ENCODE data around the gene ULK2. TPM values are rescaled to one million over a fixed set of nuclear protein-coding genes. Genes with fewer than 3 reads are reported as not detected.

ULK2 gene
- polyA plus RNA-seq, 1 donor from 2014 or later = 55.1 TPM

DNA sequence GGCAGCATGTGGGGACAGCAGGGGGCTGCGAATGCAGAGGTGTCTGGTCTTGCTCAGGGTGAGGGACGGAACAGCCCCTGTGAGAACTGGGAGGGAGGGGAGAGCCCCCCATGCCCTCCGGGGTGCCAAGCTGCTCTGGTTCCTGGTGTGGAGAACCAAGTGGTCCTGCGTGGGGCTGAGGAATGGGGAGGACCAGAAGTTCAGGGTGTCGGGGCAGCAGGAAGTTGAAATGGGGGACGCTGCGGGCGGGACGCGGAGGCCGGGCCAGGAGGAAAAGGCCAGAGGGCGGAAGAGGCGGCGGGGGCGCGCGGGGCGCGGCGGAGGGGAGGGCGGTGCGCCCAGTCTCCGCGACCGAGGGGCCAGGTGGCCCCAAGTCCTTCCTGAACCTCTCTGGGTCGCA, 123.2 kb downstream of the ULK2 start:
- Histone ChIP-seq H3K9ac (ENCODE audit: low read length) (peak overlapping the region; percentile 16), H3K9me3 (ENCODE audit: low read length) (no peaks in the 10 kb centered on the region), H3K27ac (ENCODE audit: low read length) (no peak overlapping the region), H3K4me3 (ENCODE audit: low read length) (peak overlapping the region; percentile 55), H3K79me2 (replicated peaks; ENCODE audit: insufficient read depth, low read length) (no peaks in the 10 kb centered on the region), H3F3A (ENCODE audit: insufficient read depth, low read length, poor library complexity, severe bottlenecking) (no peaks in the 10 kb centered on the region), H3K27me3 (ENCODE audit: insufficient read depth, low read depth, low read length) (no peaks in the 10 kb centered on the region), H3K9me2 (ENCODE audit: insufficient read depth, low read length) (no peaks in the 10 kb centered on the region), H3K4me2 (ENCODE audit: low read length) (no peak overlapping the region), H3K36me3 (ENCODE audit: insufficient read depth, low read length) (no peaks in the 10 kb centered on the region), H2AFZ (ENCODE audit: low read depth, low read length) (no peak overlapping the region), H4K20me1 (ENCODE audit: insufficient read depth) (no peaks in the 10 kb centered on the region)
- no peak for TF ChIP-seq POLR2AphosphoS5 (IDR thresholded peaks at IDR 0.05)
- TF ChIP-seq SMC3 (conservative IDR thresholded peaks at IDR 0.05; ENCODE audit: poor library complexity) = no peak
- TF ChIP-seq RAD21 (conservative IDR thresholded peaks at IDR 0.05) = no peak
- no peak for TF ChIP-seq CTCF (IDR thresholded peaks at IDR 0.05; ENCODE audit: poor library complexity, severe bottlenecking)
- TF ChIP-seq MXI1 (conservative IDR thresholded peaks at IDR 0.05; ENCODE audit: poor library complexity, severe bottlenecking) = no peak
- no peak for TF ChIP-seq EZH2 (IDR thresholded peaks at IDR 0.05; ENCODE audit: borderline replicate concordance, insufficient read depth, low read length, poor library complexity, severe bottlenecking)
- TF ChIP-seq, protein P1, sequence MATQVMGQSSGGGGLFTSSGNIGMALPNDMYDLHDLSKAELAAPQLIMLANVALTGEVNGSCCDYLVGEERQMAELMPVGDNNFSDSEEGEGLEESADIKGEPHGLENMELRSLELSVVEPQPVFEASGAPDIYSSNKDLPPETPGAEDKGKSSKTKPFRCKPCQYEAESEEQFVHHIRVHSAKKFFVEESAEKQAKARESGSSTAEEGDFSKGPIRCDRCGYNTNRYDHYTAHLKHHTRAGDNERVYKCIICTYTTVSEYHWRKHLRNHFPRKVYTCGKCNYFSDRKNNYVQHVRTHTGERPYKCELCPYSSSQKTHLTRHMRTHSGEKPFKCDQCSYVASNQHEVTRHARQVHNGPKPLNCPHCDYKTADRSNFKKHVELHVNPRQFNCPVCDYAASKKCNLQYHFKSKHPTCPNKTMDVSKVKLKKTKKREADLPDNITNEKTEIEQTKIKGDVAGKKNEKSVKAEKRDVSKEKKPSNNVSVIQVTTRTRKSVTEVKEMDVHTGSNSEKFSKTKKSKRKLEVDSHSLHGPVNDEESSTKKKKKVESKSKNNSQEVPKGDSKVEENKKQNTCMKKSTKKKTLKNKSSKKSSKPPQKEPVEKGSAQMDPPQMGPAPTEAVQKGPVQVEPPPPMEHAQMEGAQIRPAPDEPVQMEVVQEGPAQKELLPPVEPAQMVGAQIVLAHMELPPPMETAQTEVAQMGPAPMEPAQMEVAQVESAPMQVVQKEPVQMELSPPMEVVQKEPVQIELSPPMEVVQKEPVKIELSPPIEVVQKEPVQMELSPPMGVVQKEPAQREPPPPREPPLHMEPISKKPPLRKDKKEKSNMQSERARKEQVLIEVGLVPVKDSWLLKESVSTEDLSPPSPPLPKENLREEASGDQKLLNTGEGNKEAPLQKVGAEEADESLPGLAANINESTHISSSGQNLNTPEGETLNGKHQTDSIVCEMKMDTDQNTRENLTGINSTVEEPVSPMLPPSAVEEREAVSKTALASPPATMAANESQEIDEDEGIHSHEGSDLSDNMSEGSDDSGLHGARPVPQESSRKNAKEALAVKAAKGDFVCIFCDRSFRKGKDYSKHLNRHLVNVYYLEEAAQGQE (IDR thresholded peaks at IDR 0.05; ENCODE audit: borderline replicate concordance) = no peak

GRCh38 chr17:19743101-19744100, 124.3 kb downstream of the ULK2 start:
- no peak overlapping the region for H2AFZ ChIP-seq (ENCODE audit: low read depth, low read length)
- H4K20me1 ChIP-seq (ENCODE audit: insufficient read depth) = no peaks in the 10 kb centered on the region
- no peak overlapping the region for H3K27ac ChIP-seq (ENCODE audit: low read length)
- no peak overlapping the region for H3K4me2 ChIP-seq (ENCODE audit: low read length)
- H3K79me2 ChIP-seq (replicated peaks; ENCODE audit: insufficient read depth, low read length) = no peaks in the 10 kb centered on the region
- no peaks in the 10 kb centered on the region for H3K36me3 ChIP-seq (ENCODE audit: insufficient read depth, low read length)
- no peaks in the 10 kb centered on the region for H3F3A ChIP-seq (ENCODE audit: insufficient read depth, low read length, poor library complexity, severe bottlenecking)
- no peaks in the 10 kb centered on the region for H3K9me3 ChIP-seq (ENCODE audit: low read length)
- no peak overlapping the region for H3K9ac ChIP-seq (ENCODE audit: low read length)
- H3K4me3 ChIP-seq (ENCODE audit: low read length) = no peak overlapping the region
- H3K27me3 ChIP-seq (ENCODE audit: insufficient read depth, low read depth, low read length) = no peaks in the 10 kb centered on the region
- H3K9me2 ChIP-seq (ENCODE audit: insufficient read depth, low read length) = no peaks in the 10 kb centered on the region
- TF ChIP-seq MXI1 (conservative IDR thresholded peaks at IDR 0.05; ENCODE audit: poor library complexity, severe bottlenecking) (no peak), TAF1 (IDR thresholded peaks at IDR 0.05; ENCODE audit: low read depth) (no peak), EZH2 (IDR thresholded peaks at IDR 0.05; ENCODE audit: borderline replicate concordance, insufficient read depth, low read length, poor library complexity, severe bottlenecking) (no peak), EP300 (conservative IDR thresholded peaks at IDR 0.05; ENCODE audit: poor library complexity, severe bottlenecking) (no peak), POLR2AphosphoS5 (IDR thresholded peaks at IDR 0.05) (no peak)

Measured in neural cell (in vitro differentiated cells).